ENCODE data around the gene LIN7C. TPM values are rescaled to one million over a fixed set of nuclear protein-coding genes. Genes with fewer than 3 reads are reported as not detected.
"Not testable (repeated sequence)": the region's sequence is repeated elsewhere in the genome, so short reads cannot be mapped to it uniquely, and the experiment has no call there.

LIN7C gene, protein sequence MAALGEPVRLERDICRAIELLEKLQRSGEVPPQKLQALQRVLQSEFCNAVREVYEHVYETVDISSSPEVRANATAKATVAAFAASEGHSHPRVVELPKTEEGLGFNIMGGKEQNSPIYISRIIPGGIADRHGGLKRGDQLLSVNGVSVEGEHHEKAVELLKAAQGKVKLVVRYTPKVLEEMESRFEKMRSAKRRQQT
- total RNA-seq (2014; rRNA removed; shearing (Covaris generic)): 18.1 and 38.7 TPM in 2 replicates

DNA sequence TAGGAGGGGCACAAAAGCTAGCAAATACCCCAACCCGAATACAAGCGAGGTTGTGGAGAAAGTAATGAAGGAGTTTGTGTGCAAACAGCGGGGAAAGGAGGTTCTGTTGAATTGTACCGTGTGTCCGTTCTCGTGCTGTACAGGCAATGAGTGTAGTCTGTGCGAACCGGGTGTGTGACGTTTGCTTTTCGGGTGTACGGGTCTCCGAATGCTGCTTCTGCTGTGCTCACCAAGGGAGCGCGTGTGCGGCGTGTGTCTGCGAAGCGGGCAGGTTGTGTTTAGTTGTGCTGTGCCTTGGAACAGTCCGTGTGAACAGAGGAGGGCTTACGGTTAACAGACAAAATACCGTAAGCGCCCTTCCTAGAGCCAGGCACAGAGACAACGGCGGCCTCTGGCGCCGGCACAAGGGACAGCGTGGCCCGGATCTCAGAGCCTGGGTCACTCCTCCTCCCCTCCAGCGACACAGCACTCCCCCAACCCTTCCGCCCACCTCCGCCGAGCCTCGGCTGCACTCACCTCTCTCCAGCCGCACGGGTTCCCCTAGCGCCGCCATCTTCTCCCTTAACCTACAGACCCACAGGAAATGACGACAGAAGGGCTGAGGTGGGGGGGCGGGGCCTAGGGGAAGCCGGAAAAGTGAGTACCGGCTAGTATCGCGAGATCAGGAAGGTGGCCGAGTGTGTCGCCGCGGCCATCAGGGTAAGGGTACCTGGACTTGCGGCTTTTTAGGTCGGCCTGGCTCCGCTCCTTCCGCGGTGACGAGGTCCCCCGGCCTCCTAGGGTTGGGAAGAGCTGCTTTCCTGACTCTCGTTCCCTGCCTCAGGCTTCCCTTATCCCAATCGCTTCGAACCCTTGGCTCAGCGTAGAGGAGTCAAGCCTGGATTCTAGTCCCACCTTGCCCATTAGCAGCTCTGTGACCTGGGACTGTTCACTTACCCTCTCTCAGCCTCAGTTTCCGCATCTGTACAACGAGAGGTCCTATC lies at the start of gene LIN7C:
LIN7C (minus strand) TSS at position 570 of the 983 bp plus-strand sequence; CDS start at position 553, 17 bp downstream.
- peak; percentile 97 for DNase-seq (ENCODE audit: low spot score)
- in situ Hi-C loops (cut with HindIII; ENCODE audit: low sequenced_read_pairs): no loop called here

DNA sequence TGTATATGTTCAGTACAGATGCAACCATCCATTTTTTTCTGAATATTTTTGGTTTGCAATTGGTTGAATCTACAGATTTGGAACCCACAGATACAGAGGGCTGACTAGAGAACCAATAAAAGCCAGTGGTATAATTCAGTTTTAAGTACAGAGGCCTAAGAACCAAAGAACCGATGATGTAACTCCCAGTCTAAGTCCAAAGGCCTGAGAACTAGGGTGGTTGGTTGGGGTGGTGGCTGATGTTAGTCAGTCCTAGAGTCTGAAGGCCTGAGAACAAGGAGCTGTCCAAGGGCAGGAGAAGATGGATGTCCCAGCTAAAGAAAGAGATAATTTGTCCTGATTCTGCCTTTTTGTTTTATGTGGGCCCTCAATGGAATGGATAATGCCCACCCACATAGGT lies 48.7 kb upstream of the LIN7C start:
- in situ Hi-C loops (cut with HindIII; ENCODE audit: low sequenced_read_pairs): no loop called here

DNA sequence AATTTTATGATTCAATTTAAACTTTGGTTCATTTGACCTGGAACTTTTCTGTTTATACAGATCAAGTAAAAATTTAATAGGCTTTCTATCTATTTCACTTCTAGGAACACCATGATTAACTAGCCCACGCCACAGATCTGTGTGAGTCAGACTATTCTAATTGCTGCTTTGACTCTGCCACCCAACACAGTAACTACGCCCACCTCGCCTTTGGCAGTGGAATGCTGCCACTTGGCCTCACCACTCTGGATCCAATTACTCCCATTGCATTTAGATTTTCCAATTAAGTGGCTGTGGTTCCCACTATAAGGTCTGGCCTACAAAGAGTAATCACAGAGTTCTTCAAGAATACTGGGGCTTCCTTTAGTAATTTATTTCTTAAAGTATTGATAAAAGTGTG lies 46.6 kb upstream of the LIN7C start:
- in situ Hi-C loops (cut with HindIII; ENCODE audit: low sequenced_read_pairs): no loop called here
- no peak for DNase-seq (ENCODE audit: low spot score)

More for the DNA sequence above, 48.7 kb upstream of the LIN7C start:
- DNase-seq (ENCODE audit: low spot score): no peak

DNA sequence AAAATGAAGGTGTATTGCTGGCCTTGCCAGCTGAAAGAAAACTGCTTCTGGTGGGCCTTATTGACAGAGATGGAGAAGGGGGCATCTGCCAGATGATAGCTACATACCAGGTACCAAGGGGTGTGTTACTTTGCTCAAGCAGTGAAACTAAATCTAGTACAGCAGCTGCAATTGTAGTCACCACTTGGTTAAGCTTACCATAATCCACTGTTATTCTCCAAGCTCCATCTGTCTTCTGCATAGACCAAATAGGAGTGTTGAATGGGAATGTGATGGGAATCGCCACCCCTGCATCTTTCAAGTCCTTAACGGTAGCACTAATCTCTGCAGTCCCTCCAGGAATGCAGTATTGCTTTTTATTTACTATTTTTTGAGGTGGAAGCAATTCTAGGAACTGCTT lies 45.8 kb upstream of the LIN7C start:
- no peak for DNase-seq (ENCODE audit: low spot score)
- in situ Hi-C loops (cut with HindIII; ENCODE audit: low sequenced_read_pairs): no loop called here

DNA sequence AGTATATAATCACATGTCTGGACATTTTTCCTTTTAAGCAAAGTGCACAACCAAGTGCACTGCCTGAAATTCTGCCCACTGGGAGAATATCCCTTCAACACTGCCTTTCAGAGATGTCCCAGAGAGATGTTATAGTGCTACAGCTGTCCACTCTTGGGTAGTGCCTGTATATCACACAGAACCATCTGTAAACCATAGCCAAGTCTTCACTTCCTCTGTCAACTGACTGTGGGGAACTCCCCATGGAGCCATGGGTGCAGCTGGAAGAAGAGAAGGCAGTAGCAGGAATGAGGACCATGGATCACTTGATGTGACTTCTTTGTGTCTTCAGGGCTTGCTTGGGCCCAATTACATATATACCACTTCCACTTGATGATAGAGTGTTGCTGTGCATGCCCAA lies 44.6 kb upstream of the LIN7C start:
- in situ Hi-C loops (cut with HindIII; ENCODE audit: low sequenced_read_pairs): no loop called here
- no peak for DNase-seq (ENCODE audit: low spot score)

DNA sequence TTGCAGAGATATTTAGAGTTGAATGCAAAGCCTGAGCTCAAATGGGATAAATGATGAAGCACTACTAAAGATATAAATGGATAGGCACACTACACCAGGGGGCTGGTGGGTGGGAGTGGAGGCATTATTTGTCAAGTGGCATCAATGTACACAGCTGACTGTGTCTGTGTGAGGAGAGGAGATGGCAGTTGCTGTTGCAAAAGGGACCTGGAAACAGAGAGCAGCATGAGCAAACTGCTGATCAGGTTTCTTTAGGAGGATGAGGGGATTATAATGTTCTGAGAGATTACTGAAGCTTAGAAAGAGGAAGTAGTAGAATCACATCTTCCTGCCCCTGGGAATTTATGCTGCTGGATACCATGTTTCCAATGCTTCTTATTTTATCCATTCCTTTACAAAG lies 39.4 kb upstream of the LIN7C start:
- DNase-seq (ENCODE audit: low spot score): no peak
- in situ Hi-C loops (cut with HindIII; ENCODE audit: low sequenced_read_pairs): no loop called here

DNA sequence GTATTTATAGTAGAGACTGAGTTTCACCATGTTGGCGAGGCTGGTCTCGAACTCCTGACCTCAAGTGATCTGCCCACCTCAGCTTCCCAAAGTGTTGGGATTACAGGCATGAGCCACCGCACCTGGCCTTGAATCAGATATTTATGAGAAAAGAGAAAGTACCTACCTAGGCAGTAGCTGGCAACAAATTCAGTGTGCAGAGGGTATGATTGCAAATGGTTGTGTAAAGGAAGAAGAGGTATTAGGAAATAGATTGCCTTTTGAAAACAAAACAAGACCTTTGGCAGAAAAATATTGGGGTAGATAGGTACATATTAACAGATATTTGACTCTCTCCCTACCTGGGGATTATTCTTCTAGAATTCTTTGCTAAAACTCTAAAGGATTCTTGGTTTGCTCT lies 38.5 kb upstream of the LIN7C start:
- no peak for DNase-seq (ENCODE audit: low spot score)
- in situ Hi-C loops (cut with HindIII; ENCODE audit: low sequenced_read_pairs): no loop called here

DNA sequence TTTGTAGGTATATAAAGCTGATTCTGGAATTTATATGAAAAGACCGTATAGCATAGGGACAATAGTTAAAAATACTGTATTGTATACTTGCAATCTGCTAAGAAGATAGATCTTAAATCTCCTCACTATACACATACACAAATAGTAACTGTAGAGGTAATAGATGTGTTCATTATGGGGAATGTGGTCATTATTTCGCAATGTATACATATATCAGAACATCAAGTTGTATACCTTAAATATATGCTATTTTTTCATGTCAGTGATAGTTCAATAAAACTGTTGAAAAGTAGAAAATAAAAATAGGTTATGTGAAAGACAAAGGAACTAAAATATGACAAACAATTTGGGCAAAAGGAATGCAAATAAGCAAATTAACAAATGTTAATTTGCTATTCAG lies 35.2 kb upstream of the LIN7C start:
- no peak for DNase-seq (ENCODE audit: low spot score)
- in situ Hi-C loops (cut with HindIII; ENCODE audit: low sequenced_read_pairs): no loop called here

DNA sequence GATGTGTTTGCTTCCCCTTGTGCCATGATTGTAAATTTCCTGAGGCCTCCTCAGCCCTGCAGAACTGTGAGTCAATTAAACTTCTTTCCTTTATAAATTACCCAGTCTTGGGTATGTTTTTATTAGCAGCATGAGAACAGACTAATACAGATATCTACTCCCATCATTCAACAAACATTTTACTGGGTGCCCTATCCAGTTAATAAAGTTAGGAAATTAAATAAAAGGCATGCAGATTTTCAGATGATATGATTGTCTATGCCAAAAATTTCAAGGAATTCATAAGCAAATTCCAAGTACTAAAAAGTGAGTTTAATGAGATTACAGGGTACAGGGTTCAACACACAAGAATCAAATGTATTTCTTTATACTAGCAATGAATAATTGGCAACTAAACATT lies 33.5 kb upstream of the LIN7C start:
- no peak for DNase-seq (ENCODE audit: low spot score)
- in situ Hi-C loops (cut with HindIII; ENCODE audit: low sequenced_read_pairs): no loop called here

DNA sequence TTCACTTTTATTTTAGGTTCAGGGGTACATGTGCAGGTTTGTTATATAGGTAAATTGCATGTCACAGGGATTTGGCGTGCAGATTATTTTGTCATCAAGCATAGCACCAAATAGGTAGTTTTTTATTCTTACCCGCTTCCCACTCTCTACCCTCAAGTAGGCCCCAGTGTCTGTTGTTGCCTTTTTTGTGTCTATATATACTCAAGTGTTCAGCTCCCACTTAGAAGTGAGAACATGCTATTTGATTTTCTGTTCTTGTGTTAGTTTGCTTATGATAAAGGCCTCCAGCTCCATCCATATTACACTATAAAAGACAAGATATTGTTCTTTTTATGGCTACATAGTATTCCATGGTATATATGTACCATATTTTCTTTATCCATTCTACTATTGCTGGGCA lies 28.5 kb upstream of the LIN7C start:
- in situ Hi-C loops (cut with HindIII; ENCODE audit: low sequenced_read_pairs): no loop called here
- no peak for DNase-seq (ENCODE audit: low spot score)

DNA sequence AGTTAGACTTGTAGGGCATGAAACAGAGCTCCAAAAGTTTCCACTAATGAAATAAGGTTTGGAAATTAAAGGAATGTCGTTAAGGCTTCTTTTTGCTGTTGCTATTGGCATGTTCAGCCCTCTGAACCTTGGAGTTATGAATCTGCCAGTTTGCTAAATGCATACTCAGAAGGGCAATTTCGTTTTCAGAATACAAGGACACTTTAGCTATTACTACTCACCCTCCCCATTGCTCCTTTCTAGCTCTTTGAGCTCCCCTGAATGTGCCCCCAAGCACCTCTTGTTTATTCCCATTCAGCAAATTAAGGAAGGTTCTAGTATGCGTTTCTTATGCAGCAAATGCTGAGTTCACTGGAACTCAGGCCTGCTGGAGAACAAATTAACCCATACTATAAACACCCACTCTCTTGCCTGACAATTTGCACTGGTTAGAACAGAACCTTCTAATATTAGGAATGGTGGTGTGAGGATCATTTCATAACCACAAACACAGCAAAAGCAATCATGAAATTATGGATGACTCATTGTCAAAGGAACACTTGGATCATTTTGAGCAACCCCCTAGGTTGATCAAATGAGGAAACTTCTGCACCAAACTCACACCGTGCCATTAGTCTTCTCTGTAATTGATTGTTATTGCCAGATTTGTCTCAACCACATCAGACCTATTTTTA lies 26.2 kb upstream of the LIN7C start:
- in situ Hi-C loops (cut with HindIII; ENCODE audit: low sequenced_read_pairs): no loop called here
- no peak for DNase-seq (ENCODE audit: low spot score)

DNA sequence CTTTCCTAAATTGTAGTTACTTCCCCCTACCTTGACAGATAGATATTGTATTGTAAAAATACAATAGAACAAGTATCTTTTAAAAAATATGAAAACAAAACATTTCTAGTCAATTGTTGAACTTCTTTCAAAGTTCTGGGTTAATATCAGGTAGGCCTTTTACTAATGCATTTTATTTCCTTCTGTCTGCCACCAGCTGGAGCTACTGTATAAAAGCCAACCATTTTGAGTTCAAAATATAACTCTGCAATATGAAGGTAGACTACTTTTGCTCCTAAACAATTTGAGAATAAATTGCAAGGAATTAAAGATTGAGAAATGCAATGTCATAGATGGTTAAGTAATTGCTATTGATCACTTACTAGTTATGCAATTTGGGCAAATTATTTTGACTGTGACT lies 22.1 kb upstream of the LIN7C start:
- no peak for DNase-seq (ENCODE audit: low spot score)
- in situ Hi-C loops (cut with HindIII; ENCODE audit: low sequenced_read_pairs): no loop called here

DNA sequence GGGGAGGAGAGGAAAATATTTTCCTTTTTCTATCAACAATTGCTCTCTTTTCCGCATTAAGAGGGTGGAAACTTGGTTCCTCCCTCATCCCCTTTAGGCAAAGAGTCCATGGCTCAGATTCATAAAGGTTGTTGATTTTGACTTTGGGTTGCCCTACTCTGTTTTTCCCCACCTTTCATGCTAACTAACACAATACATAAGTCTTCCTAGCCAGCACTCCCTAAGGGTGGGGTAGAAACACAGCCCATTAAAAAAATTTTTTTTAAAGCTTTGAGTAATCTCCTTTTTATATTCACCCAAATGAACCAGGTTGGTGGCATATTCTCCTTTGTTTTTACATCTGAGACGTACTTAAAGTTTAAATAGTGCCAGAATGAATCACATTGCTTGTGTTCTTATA lies 20.0 kb upstream of the LIN7C start:
- no peak for DNase-seq (ENCODE audit: low spot score)
- in situ Hi-C loops (cut with HindIII; ENCODE audit: low sequenced_read_pairs): no loop called here

DNA sequence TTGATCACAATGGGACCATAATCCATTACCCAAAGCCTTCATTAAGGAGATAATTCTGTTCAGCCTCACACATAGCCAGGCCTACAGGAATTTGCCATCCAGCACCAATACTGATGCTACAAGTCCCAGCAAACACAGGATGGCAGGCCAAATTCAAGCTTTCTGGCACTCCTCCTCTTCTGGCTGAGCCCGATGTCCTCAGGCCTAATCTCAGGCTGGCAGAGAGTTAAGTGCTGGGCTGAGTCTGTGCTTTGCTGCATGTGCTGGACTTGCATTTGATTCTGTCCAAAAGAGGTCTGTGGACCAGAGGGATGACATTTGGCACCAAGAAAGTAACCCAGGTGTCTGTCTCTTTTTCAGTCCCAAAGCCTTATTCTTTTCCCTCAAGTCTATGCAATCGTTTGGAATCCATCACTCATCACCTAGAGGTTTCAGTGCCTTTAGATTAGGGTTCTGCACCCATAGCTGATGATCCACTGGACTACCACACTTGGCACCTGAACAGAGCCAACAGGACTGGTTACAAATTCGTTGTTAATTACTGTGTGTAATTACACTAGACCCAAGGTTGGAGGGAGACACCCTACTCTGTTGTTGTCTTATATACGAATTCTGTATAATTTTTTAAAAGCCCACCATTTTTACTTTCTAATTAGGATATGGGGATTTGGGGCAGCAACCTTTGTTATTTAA lies 19.4 kb upstream of the LIN7C start:
- in situ Hi-C loops (cut with HindIII; ENCODE audit: low sequenced_read_pairs): no loop called here
- peak; percentile 86 for DNase-seq (ENCODE audit: low spot score)

DNA sequence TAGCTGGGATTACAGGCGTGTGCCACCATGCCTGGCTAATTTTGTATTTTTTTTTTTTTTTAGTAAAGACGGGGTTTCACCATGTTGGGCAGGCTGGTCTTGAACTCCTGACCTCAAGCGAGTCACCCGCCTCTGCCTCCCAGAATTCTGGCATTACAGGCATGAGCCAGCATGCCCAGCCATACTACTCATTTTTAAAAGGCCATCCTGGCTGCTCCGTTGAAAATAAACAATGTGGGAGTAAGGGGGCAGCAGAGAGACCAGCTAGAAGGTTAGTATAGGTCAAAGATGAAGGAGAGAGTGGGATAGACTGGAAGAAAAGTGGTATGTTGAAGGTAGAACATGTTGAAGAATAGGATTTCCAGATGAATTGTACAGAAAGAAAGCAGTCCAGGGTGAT lies 17.6 kb upstream of the LIN7C start:
- no peak for DNase-seq (ENCODE audit: low spot score)
- in situ Hi-C loops (cut with HindIII; ENCODE audit: low sequenced_read_pairs): no loop called here

DNA sequence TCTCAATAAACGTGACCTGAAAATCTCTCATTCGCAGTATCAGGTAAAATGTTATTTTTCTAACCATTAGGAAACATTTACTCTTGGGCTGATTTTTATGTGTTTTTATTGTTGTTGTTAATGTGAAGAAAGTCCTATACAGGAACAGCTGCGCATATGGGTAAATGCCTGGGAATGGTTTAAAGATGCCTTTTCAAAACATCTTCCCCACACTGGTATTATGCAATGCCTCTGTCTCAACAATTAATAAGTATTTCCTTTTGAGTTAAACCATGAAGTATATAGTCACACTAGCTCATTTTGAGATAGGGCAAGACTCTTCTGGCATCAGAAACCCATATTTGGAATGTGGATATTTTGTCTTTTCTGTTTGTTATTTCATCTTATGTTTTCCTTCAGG lies 13.7 kb upstream of the LIN7C start:
- no peak for DNase-seq (ENCODE audit: low spot score)
- in situ Hi-C loops (cut with HindIII; ENCODE audit: low sequenced_read_pairs): no loop called here

DNA sequence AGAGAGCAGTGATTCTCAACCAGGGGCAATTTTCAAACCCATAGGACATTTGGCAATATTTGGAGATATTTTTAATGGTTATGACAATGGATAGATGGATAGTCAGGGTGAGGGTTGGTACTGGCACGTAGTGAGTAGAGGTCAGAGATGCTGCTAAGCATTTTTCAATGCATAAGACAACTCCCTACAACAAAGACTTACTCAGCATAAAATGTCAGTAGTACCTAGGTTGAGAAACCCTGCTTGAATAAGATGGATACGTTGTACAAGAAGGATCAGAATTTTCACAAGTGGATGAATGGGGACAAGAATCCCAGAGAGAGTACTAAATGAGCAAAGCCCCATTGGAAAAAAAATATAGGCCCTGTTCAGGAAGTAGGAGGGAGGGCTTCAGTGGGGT lies 11.9 kb upstream of the LIN7C start:
- in situ Hi-C loops (cut with HindIII; ENCODE audit: low sequenced_read_pairs): no loop called here
- no peak for DNase-seq (ENCODE audit: low spot score)

DNA sequence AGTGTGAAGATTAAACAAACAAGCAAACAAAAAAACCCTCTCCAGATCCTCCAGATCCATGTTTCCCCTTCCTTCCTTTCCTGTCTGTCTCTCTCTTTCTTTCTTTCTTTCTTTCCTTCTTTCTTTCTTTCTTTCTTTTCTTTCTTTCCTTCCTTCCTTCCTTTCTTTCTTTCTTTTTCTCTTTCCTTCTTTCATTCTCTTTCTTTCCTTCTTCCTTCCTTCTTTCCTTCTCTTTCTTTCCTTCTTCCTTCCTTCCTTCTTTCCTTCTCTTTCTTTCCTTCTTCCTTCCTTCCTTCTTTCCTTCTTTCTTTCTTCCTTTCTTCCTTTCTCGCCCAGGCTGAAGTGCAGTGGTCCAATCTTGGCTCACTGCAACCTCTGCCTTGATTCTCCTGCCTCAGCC lies 10.9 kb upstream of the LIN7C start:
- DNase-seq (ENCODE audit: low spot score); in situ Hi-C loops (cut with HindIII; ENCODE audit: low sequenced_read_pairs): not testable (repeated sequence)

DNA sequence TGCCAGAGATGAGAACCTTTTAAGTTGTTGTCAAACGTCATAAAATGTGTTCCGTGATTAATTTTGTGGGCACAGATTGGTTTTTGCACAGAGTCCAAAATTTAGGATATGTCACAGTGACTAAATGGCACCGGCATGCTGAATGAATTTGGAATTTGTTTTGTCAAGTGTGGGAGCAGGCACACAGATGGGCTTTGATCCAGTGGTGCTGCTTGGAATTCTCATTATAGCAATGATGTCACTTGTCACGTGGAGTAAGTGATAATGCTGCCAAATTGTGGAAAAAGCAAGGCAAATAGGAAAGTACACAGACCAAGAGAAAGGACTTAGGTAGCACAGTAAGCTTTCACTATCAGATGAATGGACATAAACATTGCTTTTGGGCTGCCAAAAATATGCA lies 8.0 kb upstream of the LIN7C start:
- peak; percentile 81 for DNase-seq (ENCODE audit: low spot score)
- in situ Hi-C loops (cut with HindIII; ENCODE audit: low sequenced_read_pairs): no loop called here

DNA sequence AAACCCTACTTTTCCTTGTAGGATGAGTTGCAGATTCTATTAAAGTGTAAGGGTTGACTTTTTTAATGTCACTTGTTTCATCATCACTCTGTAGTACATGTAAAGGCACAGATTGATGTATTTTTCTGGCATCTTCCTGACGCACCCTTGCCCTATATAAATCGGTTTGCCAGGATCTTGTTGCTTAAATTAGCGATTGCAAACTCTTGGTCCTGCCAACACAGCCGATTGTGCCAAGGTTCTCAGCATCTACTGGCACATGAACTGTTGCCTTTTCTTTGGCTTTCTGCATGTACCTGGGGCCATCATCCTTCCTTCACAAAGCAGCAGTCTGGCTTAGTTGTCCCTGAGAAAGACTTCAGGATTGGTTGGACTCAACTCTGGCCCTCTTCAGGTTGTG lies 7.5 kb upstream of the LIN7C start:
- peak; percentile 95 for DNase-seq (ENCODE audit: low spot score)
- in situ Hi-C loops (cut with HindIII; ENCODE audit: low sequenced_read_pairs): no loop called here

Data from G401 (cell line).